OCI-LY7 (cell line): ENCODE results near the gene PIPOX. TPM values are rescaled to one million over a fixed set of nuclear protein-coding genes. Genes with fewer than 3 reads are reported as not detected.

Experiments
- BruUV-seq: library from RNA; stranded (reverse); fragments of 400-500 nt; replicated peaks from 2 replicates; lab custom pipeline; 2021; lab: Mats Ljungman, UMichigan
- CTCF ChIA-PET: fragments of 300-600 bp; sonication (Branson Sonifier 250); formaldehyde crosslinking; loops from one replicate; lab custom pipeline; 2022; ENCODE audit warnings: antibody characterized with exemption; ENCODE audit not compliant: unreplicated experiment; lab: Charles Lee
- POLR2A ChIA-PET: fragments of 300-600 bp; sonication (Branson Sonifier 250); formaldehyde crosslinking; loops from one replicate; lab custom pipeline; 2022; ENCODE audit warnings: antibody characterized with exemption; lab: Charles Lee
- DNase-seq: peaks from one replicate; pipeline ENCODE4 v3.0.0-alpha.2; 2015; ENCODE audit warnings: low spot score
- H2AFZ ChIP-seq: fragments of 200-600 bp; sonication (generic), shearing (Covaris generic); 2 replicates; pipeline ENCODE4 v1.6.1; 2014; ENCODE audit warnings: mild to moderate bottlenecking, antibody characterized with exemption, low read length, moderate library complexity
- H3K27ac ChIP-seq: fragments of 200-600 bp; sonication (generic); 2 replicates; pipeline ENCODE4 v1.5.1; 2014; ENCODE audit warnings: mixed run types, low read depth, mild to moderate bottlenecking, moderate library complexity, low read length, inconsistent platforms; ENCODE audit not compliant: poor library complexity, severe bottlenecking
- H3K36me3 ChIP-seq: fragments of 200-600 bp; sonication (generic); 2 replicates; pipeline ENCODE4 v1.6.1; 2014; ENCODE audit warnings: mild to moderate bottlenecking, antibody characterized with exemption, low read length, moderate library complexity, mixed read lengths; ENCODE audit not compliant: insufficient read depth
- H3K4me1 ChIP-seq: fragments of 200-600 bp; sonication (generic); 2 replicates; pipeline ENCODE4 v1.5.1; 2014; ENCODE audit warnings: mild to moderate bottlenecking, low read length; ENCODE audit not compliant: insufficient read depth, poor library complexity, severe bottlenecking
- H3K4me2 ChIP-seq: fragments of 200-600 bp; sonication (generic); 2 replicates; pipeline ENCODE4 v1.6.1; 2014; ENCODE audit warnings: mild to moderate bottlenecking, low read length
- H3K4me3 ChIP-seq: fragments of 200-600 bp; sonication (generic); 2 replicates; pipeline ENCODE4 v1.5.1; 2014; ENCODE audit warnings: mild to moderate bottlenecking, low read depth, low read length; ENCODE audit not compliant: poor library complexity, severe bottlenecking
- H3K79me2 ChIP-seq: fragments of 200-600 bp; sonication (generic); 2 replicates; pipeline ENCODE4 v1.6.1; 2016; ENCODE audit warnings: low read depth, mild to moderate bottlenecking, low read length, moderate library complexity, mixed read lengths; ENCODE audit not compliant: insufficient read depth
- H3K9me2 ChIP-seq: fragments of 200-600 bp; sonication (generic); 2 replicates; pipeline ENCODE4 v1.6.1; 2016; ENCODE audit warnings: mild to moderate bottlenecking, low read length, mixed read lengths; ENCODE audit not compliant: insufficient read depth
- H3K9me3 ChIP-seq: fragments of 200-600 bp; sonication (generic); 2 replicates; pipeline ENCODE4 v1.6.1; 2014; ENCODE audit warnings: mild to moderate bottlenecking, mixed run types, low read length, mixed read lengths
- H4K20me1 ChIP-seq: fragments of 200-600 bp; sonication (generic); 2 replicates; pipeline ENCODE4 v1.6.1; 2014; ENCODE audit warnings: mild to moderate bottlenecking, antibody characterized with exemption, low read length, moderate library complexity, mixed read lengths; ENCODE audit not compliant: insufficient read depth
- CTCF ChIP-seq: fragments of 200-600 bp; sonication (generic); conservative IDR thresholded peaks from 2 replicates; pipeline ENCODE4 v1.5.1; 2014; ENCODE audit warnings: mild to moderate bottlenecking, antibody characterized with exemption, low read length, moderate library complexity, mixed read lengths
- EZH2phosphoT487 ChIP-seq: fragments of 200-600 bp; sonication (generic); IDR thresholded peaks from 2 replicates; pipeline ENCODE4 v1.6.1; 2018; ENCODE audit warnings: low read depth, borderline replicate concordance, mild to moderate bottlenecking, mixed run types, antibody characterized with exemption, low read length, moderate library complexity, mixed read lengths
- intact Hi-C: fragments of 100-400 bp; cut with micrococcal nuclease; formaldehyde crosslinking; loops from one replicate; pipeline ENCODE4 v1.10.0; 2022; ENCODE audit not compliant: unreplicated experiment
- total RNA-seq, 2 experiments: library from RNA; depleted of rRNA in 1 of 2; stranded (reverse); fragments of >200 nt in 1 of 2; shearing (Covaris generic) in 1 of 2; gene quantifications; 2 replicates each; pipeline ENCODE4 v1.2.3, GENCODE V29; 2014 to 2022

The PIPOX gene
- total RNA-seq, 2 experiments from 2014 or later: 3.8 to 4.1 TPM

- ChIA-PET CTCF (no interaction called here), POLR2A (interaction anchor here (0.7 kb wide), 1 partner anchor 97 kb away, joined by 3 read pairs; no protein-coding TSS in a partner anchor)
- H3K9me3 ChIP-seq: no peaks in the 10 kb centered on the region
- H3K4me1 ChIP-seq: peaks cover 7% of the 10 kb centered on the region
- intact Hi-C loops: no loop called here
- no peaks in the 10 kb centered on the region for H4K20me1 ChIP-seq
- DNase-seq: no peak
- H3K4me2 ChIP-seq: no peak overlapping the region
- no peaks in the 10 kb centered on the region for H3K36me3 ChIP-seq
- no peak overlapping the region for H2AFZ ChIP-seq
- no peaks in the 10 kb centered on the region for H3K9me2 ChIP-seq
- H3K79me2 ChIP-seq: no peaks in the 10 kb centered on the region
- no peak for TF ChIP-seq CTCF
- no peak for TF ChIP-seq EZH2phosphoT487
- BruUV-seq: no TSS peak
- H3K4me3 ChIP-seq: no peak overlapping the region
- no peak overlapping the region for H3K27ac ChIP-seq
Observed at GRCh38 chr17:29014716-29015115, 28.2 kb upstream of the PIPOX start.

DNA sequence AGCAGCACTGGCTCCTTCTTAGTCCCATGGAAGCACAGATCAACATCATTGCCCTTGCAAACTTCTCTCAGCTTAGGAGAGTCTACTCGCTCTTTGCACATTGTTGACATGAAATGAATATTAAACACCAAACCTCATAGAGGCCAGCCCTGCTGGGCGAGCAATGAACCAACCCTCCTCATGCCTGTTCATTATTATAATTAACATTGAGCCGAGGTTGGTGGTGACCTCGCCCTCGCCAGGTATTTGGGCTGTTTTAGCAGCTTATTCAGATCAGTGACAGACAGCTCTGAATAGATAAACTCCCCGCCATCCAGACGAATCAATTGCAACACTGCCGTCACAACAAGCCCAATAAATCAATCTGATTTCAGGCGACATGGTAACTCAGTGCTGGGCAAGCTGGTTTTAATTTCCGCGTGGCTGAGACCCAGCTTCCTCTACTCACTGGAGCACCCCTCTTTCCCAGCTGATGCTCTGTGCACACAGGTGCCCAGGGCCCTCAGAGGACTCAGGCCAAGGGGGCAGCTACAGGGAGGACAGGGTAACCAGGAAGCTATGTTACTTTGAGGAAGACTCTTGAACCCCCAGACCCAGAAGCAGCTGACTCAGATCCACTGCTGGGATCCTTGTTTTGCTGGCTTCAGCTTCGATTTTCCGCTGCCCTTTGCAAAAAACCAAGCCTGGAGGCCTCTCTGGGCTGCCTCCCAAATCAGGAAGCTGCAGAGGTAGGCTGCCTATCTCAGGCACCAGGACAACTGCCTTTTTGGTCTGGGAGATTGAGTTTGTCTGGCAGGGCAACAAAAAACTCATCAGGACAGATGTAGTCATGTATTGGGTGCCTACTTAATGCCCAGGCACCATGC lies 26.4 kb upstream of the PIPOX start:
- POLR2A ChIA-PET: no interaction called here

More for the DNA sequence above, 26.4 kb upstream of the PIPOX start:
- Histone ChIP-seq H4K20me1 (no peaks in the 10 kb centered on the region), H3K9me3 (no peaks in the 10 kb centered on the region), H2AFZ (no peak overlapping the region), H3K27ac (no peak overlapping the region), H3K4me3 (no peak overlapping the region), H3K4me2 (no peak overlapping the region), H3K36me3 (no peaks in the 10 kb centered on the region), H3K79me2 (no peaks in the 10 kb centered on the region), H3K9me2 (no peaks in the 10 kb centered on the region), H3K4me1 (peaks cover 7% of the 10 kb centered on the region)
- intact Hi-C loops: no loop called here
- TF ChIP-seq EZH2phosphoT487: no peak
- no peak for TF ChIP-seq CTCF
- CTCF ChIA-PET: no interaction called here
- DNase-seq: no peak
- BruUV-seq: no TSS peak
